Neural progenitor cell (in vitro differentiated cells): ENCODE data around the gene TDRD9. TPM values are rescaled to one million over a fixed set of nuclear protein-coding genes. Genes with fewer than 3 reads are reported as not detected.

Experiments used
- DNase-seq: peaks from one replicate; pipeline ENCODE4 v3.0.0-alpha.2; 2016; ENCODE audit warnings: low spot score
- H2AFZ ChIP-seq: fragments of 200-600 bp; sonication (generic); replicated peaks from 2 replicates; pipeline ENCODE4 v1.6.1; 2016; ENCODE audit warnings: antibody characterized with exemption
- H3F3A ChIP-seq: fragments of 200-600 bp; sonication (generic); 2 replicates; pipeline ENCODE4 v1.6.1; 2016; ENCODE audit warnings: antibody characterized with exemption, low read depth
- H3K27ac ChIP-seq: fragments of 200-600 bp; sonication (generic); 2 replicates; pipeline ENCODE4 v1.5.1; 2016; ENCODE audit warnings: mild to moderate bottlenecking
- H3K27me3 ChIP-seq: fragments of 200-600 bp; sonication (generic); 2 replicates; pipeline ENCODE4 v1.6.1; 2016; ENCODE audit warnings: mild to moderate bottlenecking, moderate library complexity
- H3K36me3 ChIP-seq: fragments of 200-600 bp; sonication (generic); 2 replicates; pipeline ENCODE4 v1.5.1; 2016
- H3K4me1 ChIP-seq: fragments of 200-600 bp; sonication (generic); 2 replicates; pipeline ENCODE4 v1.6.1; 2016; ENCODE audit warnings: mixed run types
- H3K4me2 ChIP-seq: fragments of 200-600 bp; sonication (generic); 2 replicates; pipeline ENCODE4 v1.6.1; 2016
- H3K4me3 ChIP-seq: fragments of 200-600 bp; sonication (generic); 2 replicates; pipeline ENCODE4 v1.5.1; 2016
- H3K79me2 ChIP-seq: fragments of 200-600 bp; sonication (generic); 2 replicates; pipeline ENCODE4 v1.6.1; 2016; ENCODE audit warnings: low read depth
- H3K9ac ChIP-seq: fragments of 200-600 bp; sonication (generic); 2 replicates; pipeline ENCODE4 v1.6.1; 2016
- H3K9me3 ChIP-seq: fragments of 200-600 bp; sonication (generic); 2 replicates; pipeline ENCODE4 v1.5.1; 2016; ENCODE audit warnings: low read depth
- H4K20me1 ChIP-seq: fragments of 200-600 bp; sonication (generic); 2 replicates; pipeline ENCODE4 v1.6.1; 2016; ENCODE audit warnings: low read depth
- H3K27ac Mint-ChIP-seq: 3 replicates; pipeline ENCODE4 v1.8.0; 2021; ENCODE audit warnings: mixed read lengths
- H3K27me3 Mint-ChIP-seq: 2 replicates; pipeline ENCODE4 v1.8.0; 2022; ENCODE audit warnings: low read depth, mild to moderate bottlenecking, inconsistent platforms, moderate library complexity, mixed read lengths; ENCODE audit not compliant: insufficient read depth
- H3K36me3 Mint-ChIP-seq: 3 replicates; pipeline ENCODE4 v1.8.0; 2021; ENCODE audit warnings: mixed read lengths
- H3K4me1 Mint-ChIP-seq: 3 replicates; pipeline ENCODE4 v1.8.0; 2021; ENCODE audit warnings: mixed read lengths
- H3K4me3 Mint-ChIP-seq: 3 replicates; pipeline ENCODE4 v1.8.0; 2021; ENCODE audit warnings: mild to moderate bottlenecking, moderate library complexity, mixed read lengths
- H3K9me3 Mint-ChIP-seq: 3 replicates; pipeline ENCODE4 v1.8.0; 2020; ENCODE audit warnings: mixed read lengths
- CTCF ChIP-seq: fragments of 200-600 bp; sonication (generic); IDR thresholded peaks from 2 replicates; pipeline ENCODE4 v1.5.1; 2017; ENCODE audit warnings: antibody characterized with exemption, mild to moderate bottlenecking
- EZH2 ChIP-seq: fragments of 200-600 bp; sonication (generic); IDR thresholded peaks from 2 replicates; pipeline ENCODE4 v1.6.1; 2017; ENCODE audit warnings: antibody characterized with exemption, mild to moderate bottlenecking, moderate library complexity
- EZH2phosphoT487 ChIP-seq: fragments of 200-600 bp; sonication (generic); IDR thresholded peaks from 2 replicates; pipeline ENCODE4 v1.6.1; 2017; ENCODE audit warnings: antibody characterized with exemption
- total RNA-seq: library from RNA; depleted of rRNA; stranded (reverse); fragments of >200 nt; gene quantifications from 2 replicates; pipeline ENCODE4 v1.2.3, GENCODE V29; 2015; ENCODE audit warnings: low replicate concordance

TDRD9 gene
- total RNA-seq, 1 donor from 2014 or later, result not detected

- H3K4me1 Mint-ChIP-seq, result peaks cover 3% of the 10 kb centered on the region
- Histone ChIP-seq H2AFZ (no peak overlapping the region), H3K9me3 (no peaks in the 10 kb centered on the region), H3K4me1 (no peaks in the 10 kb centered on the region), H3K4me2 (no peak overlapping the region), H3K9ac (no peak overlapping the region), H3K4me3 (no peak overlapping the region), H3K79me2 (no peaks in the 10 kb centered on the region), H3F3A (no peaks in the 10 kb centered on the region), H3K27me3 (no peaks in the 10 kb centered on the region), H3K36me3 (no peaks in the 10 kb centered on the region), H3K27ac (no peak overlapping the region), H4K20me1 (no peaks in the 10 kb centered on the region)
- peaks cover 4% of the 10 kb centered on the region for H3K9me3 Mint-ChIP-seq
- H3K27ac Mint-ChIP-seq, result peak overlapping the region; percentile 18
- H3K27me3 Mint-ChIP-seq, result peaks cover 3% of the 10 kb centered on the region
- H3K36me3 Mint-ChIP-seq, result no peaks in the 10 kb centered on the region
- no peak overlapping the region for H3K4me3 Mint-ChIP-seq
- TF ChIP-seq CTCF (no peak), EZH2phosphoT487 (no peak), EZH2 (no peak)
- DNase-seq, result no peak
Observed at GRCh38 chr14:103894034-103894722, 34.1 kb upstream of the TDRD9 start.

GRCh38 chr14:103894723-103895059, 33.6 kb upstream of the TDRD9 start:
- no peaks in the 10 kb centered on the region for H3K4me1 ChIP-seq
- H3K27ac ChIP-seq, result no peak overlapping the region
- H3K36me3 ChIP-seq, result no peaks in the 10 kb centered on the region
- no peak overlapping the region for H2AFZ ChIP-seq
- Mint-ChIP-seq H3K36me3 (no peaks in the 10 kb centered on the region), H3K9me3 (peaks cover 4% of the 10 kb centered on the region), H3K27me3 (peaks cover 3% of the 10 kb centered on the region), H3K4me1 (peaks cover 2% of the 10 kb centered on the region), H3K4me3 (no peak overlapping the region), H3K27ac (no peak overlapping the region)
- H3F3A ChIP-seq, result no peaks in the 10 kb centered on the region
- H3K9me3 ChIP-seq, result no peaks in the 10 kb centered on the region
- H3K79me2 ChIP-seq, result no peaks in the 10 kb centered on the region
- no peak overlapping the region for H3K4me3 ChIP-seq
- TF ChIP-seq EZH2phosphoT487 (no peak), CTCF (no peak), EZH2 (no peak)
- no peaks in the 10 kb centered on the region for H3K27me3 ChIP-seq
- no peak overlapping the region for H3K4me2 ChIP-seq
- H3K9ac ChIP-seq, result no peak overlapping the region
- H4K20me1 ChIP-seq, result no peaks in the 10 kb centered on the region
- DNase-seq, result no peak

GRCh38 chr14:103896578-103896977, 31.7 kb upstream of the TDRD9 start:
- no peak for TF ChIP-seq CTCF
- no peak for TF ChIP-seq EZH2phosphoT487
- TF ChIP-seq EZH2, result no peak
- peaks cover 4% of the 10 kb centered on the region for H3K9me3 Mint-ChIP-seq
- no peak overlapping the region for H3K4me3 ChIP-seq
- H3K27ac ChIP-seq, result no peak overlapping the region
- H4K20me1 ChIP-seq, result no peaks in the 10 kb centered on the region
- no peak for DNase-seq
- no peaks in the 10 kb centered on the region for H3K4me1 Mint-ChIP-seq
- H2AFZ ChIP-seq, result no peak overlapping the region
- H3K27me3 Mint-ChIP-seq, result peaks cover 3% of the 10 kb centered on the region
- H3K9me3 ChIP-seq, result no peaks in the 10 kb centered on the region
- H3K27me3 ChIP-seq, result no peaks in the 10 kb centered on the region
- no peak overlapping the region for H3K27ac Mint-ChIP-seq
- H3K36me3 ChIP-seq, result no peaks in the 10 kb centered on the region
- no peak overlapping the region for H3K4me2 ChIP-seq
- no peaks in the 10 kb centered on the region for H3K36me3 Mint-ChIP-seq
- peak overlapping the region; percentile 0 for H3K4me3 Mint-ChIP-seq
- no peak overlapping the region for H3K9ac ChIP-seq
- no peaks in the 10 kb centered on the region for H3K79me2 ChIP-seq
- no peaks in the 10 kb centered on the region for H3K4me1 ChIP-seq
- H3F3A ChIP-seq, result no peaks in the 10 kb centered on the region
